HG02885 (cell line): Measurements from ENCODE around the gene TBC1D22A.

Source experiments
- ATAC-seq: cut with Tn5 transposase; IDR thresholded peaks from one replicate; pipeline ENCODE4 v1.9.1; 2021; ENCODE audit warnings: mild to moderate bottlenecking; ENCODE audit not compliant: unreplicated experiment, poor library complexity

Gene TBC1D22A

DNA sequence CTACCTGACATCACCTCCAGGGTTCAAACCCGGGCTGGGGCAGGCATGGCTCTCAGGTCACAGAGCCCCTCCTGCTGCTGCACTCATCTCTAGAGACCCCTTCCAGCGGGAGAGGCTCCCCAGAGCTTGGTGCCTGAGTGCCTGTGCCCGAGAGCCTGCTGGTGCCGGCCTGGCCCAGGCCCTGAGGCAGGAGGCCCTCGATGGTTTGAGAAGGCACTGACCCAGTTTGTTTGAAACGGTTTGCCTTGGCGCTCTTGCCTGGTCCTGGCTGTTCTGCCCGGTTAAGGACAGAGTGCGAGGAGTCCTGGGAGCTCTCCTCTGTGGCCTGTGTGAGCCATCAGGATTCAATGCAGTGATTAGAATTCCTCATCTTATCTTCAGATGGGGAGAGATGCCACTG, 88.9 kb downstream of the TBC1D22A start:
- no peak for ATAC-seq

DNA sequence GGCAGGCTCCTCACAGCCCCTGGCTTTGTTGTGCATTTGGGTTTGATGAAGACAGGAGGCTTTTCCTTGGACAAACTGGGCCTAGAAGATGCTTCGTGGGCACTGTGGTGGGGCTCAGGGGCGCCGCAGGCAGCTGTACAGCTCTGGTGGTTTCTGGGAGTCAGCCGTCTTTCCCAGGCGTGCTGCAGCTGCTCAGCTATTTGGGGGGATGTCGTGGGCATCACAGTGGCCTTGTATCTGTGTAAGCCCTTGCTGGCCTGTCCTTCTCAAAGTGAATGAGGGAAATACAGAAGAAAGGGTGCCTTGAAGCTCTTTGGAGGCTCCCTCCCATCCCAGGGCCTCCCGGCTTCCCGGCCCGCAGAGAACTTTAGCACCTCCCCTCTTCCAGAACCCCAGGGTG, 89.5 kb downstream of the TBC1D22A start:
- ATAC-seq = no peak

DNA sequence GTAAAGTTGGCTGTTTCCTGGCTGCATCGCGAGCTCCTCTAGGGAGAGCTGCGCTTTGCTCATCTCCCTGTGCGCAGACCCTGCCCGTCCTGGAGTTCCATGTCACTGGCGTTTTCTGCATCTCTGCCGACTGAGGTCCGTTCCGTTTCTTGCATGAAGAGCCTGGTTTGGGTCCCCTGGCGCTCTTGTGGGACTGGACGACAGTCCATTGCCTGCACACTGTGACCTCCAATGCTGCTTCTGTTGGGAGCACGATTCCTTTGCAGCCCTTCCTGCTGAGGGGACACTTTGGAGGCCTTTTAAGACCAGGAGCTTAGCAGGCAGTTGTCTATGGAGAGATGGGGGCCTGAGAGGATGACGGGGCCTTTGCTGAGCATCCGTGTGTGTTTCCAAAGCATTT, 90.3 kb downstream of the TBC1D22A start:
- no peak for ATAC-seq

DNA sequence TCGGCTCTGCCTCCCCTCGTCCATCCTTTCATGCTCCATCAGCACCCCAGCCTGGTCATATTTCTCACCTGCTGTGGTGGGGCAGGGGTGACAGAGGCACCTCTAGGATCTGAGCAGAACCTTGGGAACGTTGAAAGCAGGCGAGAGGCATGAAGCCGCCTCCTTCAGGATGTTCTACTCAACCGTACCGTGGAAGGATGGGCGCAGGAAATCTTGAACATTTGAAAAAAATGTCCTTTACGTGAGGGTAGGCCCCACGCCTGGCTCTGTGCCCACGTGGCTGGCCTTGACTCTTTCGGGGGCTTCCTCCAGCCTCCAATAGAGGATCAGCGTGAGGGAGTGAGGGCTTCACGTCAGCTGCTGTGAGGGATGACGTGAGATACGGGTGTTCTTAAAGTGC, 90.7 kb downstream of the TBC1D22A start:
- ATAC-seq = no peak

DNA sequence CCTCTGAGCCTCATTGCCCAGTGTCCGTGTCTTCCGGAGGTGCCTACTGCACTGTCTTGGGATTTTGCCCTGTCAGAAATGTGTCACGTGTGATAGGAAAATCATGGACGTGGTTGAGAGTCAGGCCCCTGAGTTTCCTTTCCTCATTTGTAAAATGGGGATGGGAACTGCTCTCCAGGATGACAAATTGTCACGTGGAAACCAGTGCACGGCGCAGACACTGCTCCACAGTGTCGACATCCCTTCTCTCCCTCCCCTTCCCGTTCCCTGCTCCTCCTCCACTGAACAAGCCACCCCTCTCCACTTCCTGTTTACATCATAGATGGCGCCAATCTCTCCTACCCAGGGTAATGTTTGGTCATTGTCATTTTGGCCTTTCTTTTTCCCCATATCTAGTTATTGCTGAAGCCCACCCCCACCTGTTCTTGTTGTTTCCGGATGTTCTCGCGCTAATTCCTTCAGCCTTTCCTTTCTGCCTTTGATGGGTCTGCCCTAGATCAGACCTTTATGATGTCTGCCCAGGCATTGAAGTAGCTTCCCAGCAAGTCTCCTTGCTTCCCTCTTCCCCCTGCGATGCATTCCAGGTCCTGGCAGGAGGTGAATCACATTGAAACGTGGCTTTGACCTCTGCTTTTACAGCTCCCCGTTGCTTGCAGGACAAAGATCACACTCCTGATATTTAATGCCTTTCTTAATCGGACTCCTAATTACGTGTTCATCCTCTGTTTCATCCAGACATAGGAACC, 91.8 kb downstream of the TBC1D22A start:
- no peak for ATAC-seq

DNA sequence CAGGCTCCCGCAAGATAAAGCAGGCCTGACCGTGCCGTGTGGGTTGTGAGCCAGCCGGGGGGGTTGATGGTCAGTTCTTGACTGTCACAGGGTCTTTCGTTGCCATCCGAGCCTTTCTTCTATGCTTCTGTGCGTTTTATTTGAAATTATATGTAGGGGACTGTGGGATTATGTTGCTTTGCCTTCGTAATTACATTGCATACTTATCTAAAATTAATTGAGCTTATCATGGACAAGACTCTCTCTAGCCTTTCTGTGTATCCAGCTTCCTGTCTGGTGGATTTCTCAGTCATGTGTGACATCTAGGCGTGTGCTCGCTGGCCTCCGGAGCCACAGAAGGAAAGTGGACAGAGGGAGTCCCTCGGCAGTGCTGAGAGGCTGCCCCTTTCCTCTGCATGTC, 93.2 kb downstream of the TBC1D22A start:
- ATAC-seq = no peak

DNA sequence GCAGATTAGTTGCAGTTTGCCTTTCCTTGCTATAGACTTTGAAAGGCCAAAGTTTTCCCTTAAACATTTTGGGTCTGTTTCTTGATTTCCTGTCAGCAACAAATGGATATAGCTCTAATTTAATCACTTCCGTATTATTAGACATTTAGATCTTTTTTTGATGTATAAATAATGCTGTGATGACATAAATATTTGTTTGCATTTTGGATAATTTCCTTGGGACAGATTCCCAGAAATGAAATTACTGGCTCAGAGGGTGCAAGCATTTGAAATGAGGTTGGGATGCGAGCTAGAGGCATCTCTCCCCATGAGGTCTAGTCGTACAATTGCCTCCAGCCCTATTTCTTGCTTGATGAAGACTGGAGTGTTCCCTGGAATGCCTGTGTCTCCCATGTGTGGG, 94.2 kb downstream of the TBC1D22A start:
- no peak for ATAC-seq

DNA sequence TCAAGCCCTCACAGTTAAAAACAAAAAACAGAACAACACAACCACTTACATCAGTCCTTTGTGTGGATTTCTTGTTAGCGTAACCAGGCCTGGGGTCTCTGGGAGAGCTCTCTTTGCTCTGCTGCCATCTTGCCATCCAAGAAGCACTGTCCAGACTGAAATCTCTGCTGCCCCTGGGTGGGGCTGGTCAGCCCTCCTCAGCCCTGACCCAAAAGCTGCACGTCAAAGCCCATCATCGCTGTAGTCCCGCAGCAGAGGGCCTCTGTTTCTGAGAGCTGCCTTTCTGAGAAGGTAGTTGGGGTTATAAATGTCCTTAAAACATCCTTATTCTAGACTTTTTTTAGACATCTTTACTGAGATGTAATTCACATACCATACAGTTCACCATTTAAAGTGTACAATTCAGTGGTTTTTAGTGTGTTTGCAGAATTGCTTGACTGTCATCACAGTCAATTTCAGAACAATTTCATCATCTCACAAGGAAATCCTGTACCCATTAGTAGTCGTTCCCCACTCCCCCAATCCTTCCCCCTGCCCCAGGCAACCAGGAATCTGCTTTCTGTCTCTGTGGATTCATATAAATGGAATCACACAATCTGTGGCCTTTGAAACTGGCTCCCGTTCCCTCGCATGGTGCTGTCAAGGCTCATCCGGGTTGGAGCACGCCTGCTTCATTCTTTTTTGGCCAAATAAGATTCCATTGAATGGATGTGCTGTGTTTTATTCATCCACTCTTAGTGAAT, 94.9 kb downstream of the TBC1D22A start:
- no peak for ATAC-seq

DNA sequence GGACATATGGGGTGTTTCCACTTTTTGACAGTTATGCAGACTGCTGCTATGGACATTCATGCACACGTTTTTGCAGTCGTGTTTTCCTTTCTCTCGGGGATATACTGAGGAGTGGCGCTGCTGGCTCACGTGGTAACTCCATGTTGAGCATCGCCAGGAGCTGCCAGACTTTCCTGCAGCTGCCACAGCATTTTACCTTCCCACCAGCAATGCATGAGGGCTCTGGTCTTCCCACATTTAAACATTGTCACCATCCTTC, 95.4 kb downstream of the TBC1D22A start:
- no peak for ATAC-seq

DNA sequence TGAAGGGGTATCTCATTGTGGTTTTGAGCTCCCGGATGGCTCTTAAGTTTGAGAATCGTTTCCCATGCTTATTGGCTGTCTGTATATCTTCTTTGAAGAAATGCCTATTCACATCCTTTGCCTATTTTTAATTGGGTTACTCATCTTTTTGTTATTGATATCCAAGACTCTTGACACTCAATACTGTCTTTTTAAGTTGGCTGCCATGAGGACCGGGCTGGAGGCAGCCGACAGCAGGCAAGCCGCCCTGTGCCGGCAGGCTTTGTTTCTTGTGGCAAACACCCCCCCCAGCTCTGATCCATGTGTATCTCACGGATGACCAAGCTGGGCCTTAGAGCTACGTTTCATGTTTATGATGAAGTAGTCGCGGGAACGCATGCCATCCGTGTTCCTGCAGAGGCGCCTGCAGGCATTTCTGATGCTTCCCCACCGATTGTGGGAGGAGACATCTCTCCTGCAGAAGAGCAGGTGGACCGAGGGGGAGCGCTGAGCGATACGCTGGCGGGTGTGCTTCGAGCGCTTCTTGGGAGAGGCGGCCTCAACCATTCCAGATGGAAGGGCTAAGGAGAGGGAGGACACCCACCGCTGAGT, 95.8 kb downstream of the TBC1D22A start:
- ATAC-seq = no peak

DNA sequence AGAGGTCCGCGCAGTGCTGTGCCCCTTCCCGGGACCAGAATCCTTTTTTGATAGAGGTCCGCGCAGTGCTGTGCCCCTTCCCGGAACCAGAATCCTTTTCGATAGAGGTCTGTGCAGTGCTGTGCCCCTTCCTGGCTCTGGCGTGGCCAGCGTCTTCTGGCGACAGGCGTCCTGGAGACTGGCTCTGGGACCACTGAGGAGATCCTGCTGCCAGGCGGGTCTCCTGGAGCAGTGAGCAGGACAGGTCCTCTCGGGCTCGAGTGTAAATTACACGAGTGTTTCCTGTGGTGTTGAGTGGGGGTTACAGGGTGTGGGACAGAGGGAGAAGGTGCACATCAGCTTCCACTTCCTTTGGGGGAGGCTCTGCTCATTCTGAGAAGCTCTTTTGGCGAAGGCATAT, 98.1 kb downstream of the TBC1D22A start:
- ATAC-seq = no peak

DNA sequence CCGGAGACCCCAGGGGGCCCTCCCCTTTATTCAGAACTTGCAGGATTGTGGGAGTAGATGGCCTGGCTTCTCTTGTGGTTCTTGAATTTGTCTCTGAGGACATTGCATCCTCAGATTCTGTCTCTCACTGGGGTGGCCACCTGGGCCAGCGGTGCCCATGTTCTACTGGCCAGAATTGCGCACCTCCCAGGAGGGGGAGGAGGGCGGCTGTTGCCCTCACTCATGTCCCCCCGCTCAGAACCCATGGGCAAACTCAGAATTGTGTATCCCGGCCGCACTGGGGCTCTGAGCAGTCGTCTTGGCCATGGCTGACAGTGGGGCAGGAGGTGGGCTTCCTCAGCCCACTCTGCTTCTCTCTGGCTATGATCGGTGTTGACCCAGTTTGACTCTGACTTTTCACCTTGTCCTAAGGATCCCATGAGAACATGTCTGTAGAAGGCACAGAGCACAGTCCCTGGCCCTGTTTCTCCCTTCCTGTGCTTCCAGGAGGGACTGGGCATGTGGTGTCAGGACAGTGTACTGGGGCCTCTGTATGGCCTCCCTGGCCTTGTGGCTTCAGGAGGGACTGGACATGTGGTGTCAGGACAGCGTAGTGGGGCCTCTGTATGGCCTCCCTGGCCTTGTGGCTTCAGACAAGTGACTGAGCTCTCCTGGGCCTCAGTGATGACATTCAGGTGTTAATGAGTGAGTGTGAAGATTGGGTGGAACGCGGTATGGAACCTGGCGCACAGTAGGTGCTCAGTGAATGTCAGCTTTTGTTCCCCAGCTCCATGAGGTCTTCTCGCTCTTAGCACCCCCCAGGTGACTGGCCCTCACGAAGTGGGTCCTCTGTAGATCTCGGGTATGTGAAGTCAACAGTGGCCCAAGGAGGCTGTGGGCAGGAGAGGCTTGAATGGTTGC, 99.3 kb downstream of the TBC1D22A start:
- ATAC-seq = no peak

DNA sequence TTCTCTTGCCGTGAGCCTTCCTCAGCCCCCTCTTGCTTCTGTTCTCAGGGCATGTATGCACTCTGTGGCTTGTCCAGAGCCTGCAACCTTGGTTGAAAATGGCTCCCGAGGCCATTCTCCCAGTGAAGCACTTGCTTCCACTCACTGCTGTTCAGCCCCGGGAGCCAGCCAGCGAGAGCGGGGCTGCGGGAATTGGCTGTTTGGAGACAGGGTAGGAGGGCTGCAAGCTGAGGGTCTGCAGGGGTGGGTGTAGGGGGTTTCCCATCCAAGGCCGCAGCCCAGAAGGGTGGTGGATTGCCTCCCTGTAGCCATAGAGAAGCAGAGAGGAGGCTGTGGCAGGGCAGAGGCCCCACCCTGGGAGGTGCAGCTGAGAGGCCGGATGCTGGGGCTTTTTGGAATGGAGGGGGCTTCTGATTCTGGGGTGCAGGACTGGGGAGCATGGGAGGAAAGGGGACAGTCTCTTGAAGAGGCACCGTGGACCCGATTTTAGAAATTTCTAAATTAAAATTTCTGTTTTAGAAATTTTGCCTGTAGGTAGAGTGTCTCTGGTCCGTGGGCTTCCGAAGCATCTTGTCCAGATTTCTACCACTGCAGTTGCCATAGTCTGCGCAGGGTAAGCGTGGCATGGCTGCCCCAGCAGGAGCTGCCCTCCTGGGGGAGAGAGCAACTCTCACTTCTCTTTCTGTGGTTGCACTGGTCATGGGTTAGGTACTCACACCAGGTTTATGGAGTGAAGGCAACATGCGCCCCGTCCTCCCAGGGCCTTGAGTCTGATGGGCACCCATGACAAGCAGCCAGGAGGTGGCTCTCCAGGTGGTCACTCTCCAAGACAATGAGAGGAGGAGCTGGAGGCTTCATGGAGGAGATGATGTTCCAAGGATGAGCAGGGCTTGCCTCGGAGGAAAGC, 100.2 kb downstream of the TBC1D22A start:
- no peak for ATAC-seq

DNA sequence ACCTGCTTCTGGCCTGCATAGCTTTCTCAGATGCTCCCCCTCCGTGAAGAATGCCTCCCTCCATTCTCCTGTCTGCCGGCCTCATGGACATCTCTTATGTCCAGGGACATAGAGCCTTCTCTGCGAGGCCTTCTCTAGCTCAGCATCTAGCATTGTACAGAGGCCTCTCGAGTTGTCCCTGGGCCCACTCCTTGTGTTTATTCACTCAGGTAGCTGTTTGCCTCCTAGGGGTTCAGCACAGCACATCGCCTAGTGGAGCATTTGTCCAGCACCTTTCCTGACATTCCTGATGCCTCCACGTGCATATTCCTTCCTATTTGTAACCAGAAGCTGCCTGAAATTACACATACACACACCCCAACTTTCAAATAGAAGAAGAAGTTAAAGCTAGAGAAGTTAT, 101.3 kb downstream of the TBC1D22A start:
- ATAC-seq = no peak

DNA sequence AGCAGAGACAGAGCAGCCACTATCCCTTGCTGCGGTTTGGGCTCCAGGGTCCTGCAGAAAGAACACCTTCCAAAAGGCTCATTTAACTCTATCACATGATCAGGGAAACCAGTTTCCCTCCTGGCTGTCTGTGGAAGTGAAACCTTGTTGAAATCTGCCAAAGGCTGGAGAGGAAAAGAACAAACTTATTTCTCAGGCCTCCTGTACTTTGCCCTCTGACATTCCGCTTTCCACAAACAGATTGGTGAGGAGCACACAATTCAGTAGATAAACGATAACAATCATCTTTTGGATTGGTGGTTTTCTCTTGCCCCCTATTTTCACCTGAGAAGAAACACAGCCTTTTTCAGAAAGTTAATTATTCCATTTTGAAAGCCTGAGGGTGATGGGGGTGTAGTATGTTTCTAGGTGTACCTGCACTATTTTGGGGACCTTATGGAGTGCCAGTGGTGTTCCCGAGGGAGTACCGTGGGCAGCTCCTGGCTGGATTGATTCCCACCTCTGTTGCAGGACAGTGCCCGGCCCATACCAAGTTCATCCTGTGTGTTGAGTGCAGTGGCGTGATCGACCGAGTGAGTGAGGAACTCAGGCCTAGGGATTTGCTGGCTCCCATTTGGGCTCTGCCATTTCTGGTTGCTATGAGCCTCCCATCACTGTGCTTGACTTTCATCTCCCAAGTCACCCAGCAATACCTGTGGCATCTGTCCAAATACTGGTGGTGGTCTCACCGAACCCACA, 102.0 kb downstream of the TBC1D22A start:
- ATAC-seq = no peak

DNA sequence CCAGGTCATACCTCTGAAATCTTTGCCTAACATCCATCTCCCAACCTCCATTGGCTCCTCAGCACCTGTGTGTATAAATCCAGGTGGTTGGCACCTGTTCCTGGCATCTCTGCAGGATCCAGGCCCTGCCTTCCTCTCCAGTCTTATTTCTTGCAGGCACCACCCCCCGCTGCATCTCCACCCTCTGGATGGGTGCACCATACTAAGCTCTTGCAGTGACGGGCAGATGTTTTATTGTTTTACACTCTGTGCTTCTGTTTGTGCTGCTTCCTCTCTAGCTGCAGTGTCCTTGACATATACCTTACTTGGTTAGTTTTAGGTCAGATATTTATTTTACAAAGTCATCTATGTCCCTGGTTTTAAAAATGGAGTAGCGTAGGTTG, 102.6 kb downstream of the TBC1D22A start:
- ATAC-seq = no peak

DNA sequence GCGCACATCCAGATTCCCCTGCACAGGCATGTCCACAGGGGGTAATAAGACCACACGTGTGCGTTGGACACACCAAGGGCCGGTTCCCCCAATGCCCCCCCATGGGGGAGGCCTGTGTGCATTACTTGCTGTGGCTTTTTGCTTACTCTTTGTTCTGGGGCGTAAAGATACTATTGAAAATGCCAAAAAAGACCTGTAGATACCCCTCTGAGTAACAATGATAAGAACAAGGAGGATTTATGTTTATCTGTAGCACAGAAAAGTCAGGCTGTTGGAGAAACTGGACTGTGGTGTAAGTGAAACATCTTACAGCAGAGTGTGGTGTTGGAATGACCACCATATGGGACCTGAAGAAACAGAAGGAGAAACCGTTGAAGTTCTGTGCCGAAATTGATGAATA, 103.2 kb downstream of the TBC1D22A start:
- no peak for ATAC-seq

DNA sequence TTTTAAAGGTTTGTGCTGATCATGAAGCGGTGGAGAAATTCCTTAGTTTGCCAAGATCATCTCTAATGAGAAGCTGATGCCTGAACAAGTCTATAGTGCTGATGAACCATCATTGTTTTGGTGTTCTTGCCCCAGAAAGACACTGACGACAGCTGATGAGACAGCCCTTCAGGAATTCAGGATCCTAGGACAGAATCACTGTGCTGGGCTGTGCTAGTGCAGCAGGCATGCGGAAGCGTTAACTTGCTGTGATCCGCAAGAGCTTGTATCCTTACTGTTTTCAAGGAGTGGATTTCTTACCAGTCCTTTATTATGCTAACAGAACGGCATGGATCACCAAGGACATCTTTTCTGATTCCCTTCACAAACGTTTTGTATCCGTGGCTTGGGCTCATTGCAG, 104.1 kb downstream of the TBC1D22A start:
- ATAC-seq = no peak

DNA sequence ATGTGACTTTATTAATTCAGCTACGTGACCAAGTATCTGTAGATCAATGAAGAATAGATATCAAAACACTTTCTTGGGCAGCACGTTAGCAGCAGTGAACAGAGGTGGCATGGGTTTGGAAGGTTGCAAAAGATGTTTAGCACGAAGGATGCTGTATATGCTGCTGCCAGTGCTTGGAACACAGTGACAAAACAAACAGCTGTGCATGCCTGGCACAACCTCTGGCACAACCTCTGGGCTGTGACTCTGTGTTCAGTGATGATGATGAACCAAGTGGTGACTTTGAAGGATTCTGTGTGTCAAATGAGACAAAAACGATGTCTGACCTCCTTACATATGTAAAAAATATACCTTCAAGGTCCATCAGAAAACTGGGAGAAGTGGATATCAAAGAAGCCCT, 104.7 kb downstream of the TBC1D22A start:
- ATAC-seq = no peak
